OCI-LY7 (cell line): ENCODE measurements around the gene SEC61B. TPM values are rescaled to one million over a fixed set of nuclear protein-coding genes. Genes with fewer than 3 reads are reported as not detected.

Experiments used
- BruUV-seq: library from RNA; stranded (reverse); fragments of 400-500 nt; replicated peaks from 2 replicates; lab custom pipeline; 2021; lab: Mats Ljungman, UMichigan
- CTCF ChIA-PET: fragments of 300-600 bp; sonication (Branson Sonifier 250); formaldehyde crosslinking; loops from one replicate; lab custom pipeline; 2022; ENCODE audit warnings: antibody characterized with exemption; ENCODE audit not compliant: unreplicated experiment; lab: Charles Lee
- POLR2A ChIA-PET: fragments of 300-600 bp; sonication (Branson Sonifier 250); formaldehyde crosslinking; loops from one replicate; lab custom pipeline; 2022; ENCODE audit warnings: antibody characterized with exemption; lab: Charles Lee
- DNase-seq: peaks from one replicate; pipeline ENCODE4 v3.0.0-alpha.2; 2015; ENCODE audit warnings: low spot score
- H2AFZ ChIP-seq: fragments of 200-600 bp; sonication (generic), shearing (Covaris generic); 2 replicates; pipeline ENCODE4 v1.6.1; 2014; ENCODE audit warnings: mild to moderate bottlenecking, antibody characterized with exemption, low read length, moderate library complexity
- H3K27ac ChIP-seq: fragments of 200-600 bp; sonication (generic); 2 replicates; pipeline ENCODE4 v1.5.1; 2014; ENCODE audit warnings: mixed run types, low read depth, mild to moderate bottlenecking, moderate library complexity, low read length, inconsistent platforms; ENCODE audit not compliant: poor library complexity, severe bottlenecking
- H3K36me3 ChIP-seq: fragments of 200-600 bp; sonication (generic); 2 replicates; pipeline ENCODE4 v1.6.1; 2014; ENCODE audit warnings: mild to moderate bottlenecking, antibody characterized with exemption, low read length, moderate library complexity, mixed read lengths; ENCODE audit not compliant: insufficient read depth
- H3K4me1 ChIP-seq: fragments of 200-600 bp; sonication (generic); 2 replicates; pipeline ENCODE4 v1.5.1; 2014; ENCODE audit warnings: mild to moderate bottlenecking, low read length; ENCODE audit not compliant: insufficient read depth, poor library complexity, severe bottlenecking
- H3K4me2 ChIP-seq: fragments of 200-600 bp; sonication (generic); 2 replicates; pipeline ENCODE4 v1.6.1; 2014; ENCODE audit warnings: mild to moderate bottlenecking, low read length
- H3K4me3 ChIP-seq: fragments of 200-600 bp; sonication (generic); 2 replicates; pipeline ENCODE4 v1.5.1; 2014; ENCODE audit warnings: mild to moderate bottlenecking, low read depth, low read length; ENCODE audit not compliant: poor library complexity, severe bottlenecking
- H3K79me2 ChIP-seq: fragments of 200-600 bp; sonication (generic); 2 replicates; pipeline ENCODE4 v1.6.1; 2016; ENCODE audit warnings: low read depth, mild to moderate bottlenecking, low read length, moderate library complexity, mixed read lengths; ENCODE audit not compliant: insufficient read depth
- H3K9me2 ChIP-seq: fragments of 200-600 bp; sonication (generic); 2 replicates; pipeline ENCODE4 v1.6.1; 2016; ENCODE audit warnings: mild to moderate bottlenecking, low read length, mixed read lengths; ENCODE audit not compliant: insufficient read depth
- H3K9me3 ChIP-seq: fragments of 200-600 bp; sonication (generic); 2 replicates; pipeline ENCODE4 v1.6.1; 2014; ENCODE audit warnings: mild to moderate bottlenecking, mixed run types, low read length, mixed read lengths
- H4K20me1 ChIP-seq: fragments of 200-600 bp; sonication (generic); 2 replicates; pipeline ENCODE4 v1.6.1; 2014; ENCODE audit warnings: mild to moderate bottlenecking, antibody characterized with exemption, low read length, moderate library complexity, mixed read lengths; ENCODE audit not compliant: insufficient read depth
- CTCF ChIP-seq: fragments of 200-600 bp; sonication (generic); conservative IDR thresholded peaks from 2 replicates; pipeline ENCODE4 v1.5.1; 2014; ENCODE audit warnings: mild to moderate bottlenecking, antibody characterized with exemption, low read length, moderate library complexity, mixed read lengths
- EZH2phosphoT487 ChIP-seq: fragments of 200-600 bp; sonication (generic); IDR thresholded peaks from 2 replicates; pipeline ENCODE4 v1.6.1; 2018; ENCODE audit warnings: low read depth, borderline replicate concordance, mild to moderate bottlenecking, mixed run types, antibody characterized with exemption, low read length, moderate library complexity, mixed read lengths
- intact Hi-C: fragments of 100-400 bp; cut with micrococcal nuclease; formaldehyde crosslinking; loops from one replicate; pipeline ENCODE4 v1.10.0; 2022; ENCODE audit not compliant: unreplicated experiment
- total RNA-seq, 2 experiments: library from RNA; depleted of rRNA in 1 of 2; stranded (reverse); fragments of >200 nt in 1 of 2; shearing (Covaris generic) in 1 of 2; gene quantifications; 2 replicates each; pipeline ENCODE4 v1.2.3, GENCODE V29; 2014 to 2022

SEC61B gene
- total RNA-seq, 2 experiments from 2014 or later: 106 to 279 TPM

GRCh38 chr9:99257723-99258389 lies 35.8 kb downstream of the SEC61B start:
- Histone ChIP-seq H2AFZ (no peak overlapping the region), H3K4me3 (no peak overlapping the region), H4K20me1 (no peaks in the 10 kb centered on the region), H3K36me3 (no peaks in the 10 kb centered on the region), H3K4me1 (peaks cover 35% of the 10 kb centered on the region), H3K9me2 (no peaks in the 10 kb centered on the region), H3K4me2 (no peak overlapping the region), H3K9me3 (no peaks in the 10 kb centered on the region), H3K79me2 (no peaks in the 10 kb centered on the region), H3K27ac (no peak overlapping the region)
- no peak for DNase-seq
- intact Hi-C loops: no loop called here
- BruUV-seq: no TSS peak
- ChIA-PET POLR2A (interaction anchor here (1.1 to 1.6 kb wide), 3 partner anchors 24 to 37 kb away, joined by 3 to 5 read pairs (median 3); partner anchors contain the start of gene ALG2), CTCF (no interaction called here)
- no peak for TF ChIP-seq CTCF
- TF ChIP-seq EZH2phosphoT487: no peak

GRCh38 chr9:99259231-99259918 lies 37.3 kb downstream of the SEC61B start:
- BruUV-seq: no TSS peak
- Histone ChIP-seq H2AFZ (peak overlapping the region; percentile 86; the same call in 1 of the 2 replicates), H3K36me3 (no peaks in the 10 kb centered on the region), H3K9me3 (no peaks in the 10 kb centered on the region), H3K4me3 (peak overlapping the region; percentile 14), H3K9me2 (no peaks in the 10 kb centered on the region), H3K27ac (no peak overlapping the region), H4K20me1 (no peaks in the 10 kb centered on the region), H3K79me2 (no peaks in the 10 kb centered on the region), H3K4me1 (peaks cover 25% of the 10 kb centered on the region), H3K4me2 (peak overlapping the region; percentile 55)
- DNase-seq: peak; percentile 74
- ChIA-PET POLR2A (interaction anchor here (0.6 to 2.0 kb wide), 10 partner anchors 13 to 1148 kb away, joined by 3 to 9 read pairs (median 4); partner anchors contain the start of gene ALG2), CTCF (no interaction called here)
- intact Hi-C loops: no loop called here
- TF ChIP-seq EZH2phosphoT487 (no peak), CTCF (no peak)

GRCh38 chr9:99261923-99262322 lies 39.8 kb downstream of the SEC61B start:
- TF ChIP-seq EZH2phosphoT487 (no peak), CTCF (no peak)
- Histone ChIP-seq H4K20me1 (no peaks in the 10 kb centered on the region), H3K9me3 (no peaks in the 10 kb centered on the region), H3K4me1 (peaks cover 25% of the 10 kb centered on the region), H2AFZ (no peak overlapping the region), H3K27ac (no peak overlapping the region), H3K36me3 (no peaks in the 10 kb centered on the region), H3K79me2 (no peaks in the 10 kb centered on the region), H3K9me2 (no peaks in the 10 kb centered on the region), H3K4me3 (no peak overlapping the region), H3K4me2 (no peak overlapping the region)
- intact Hi-C loops: loop anchor here (10.0 kb wide), 1 partner anchor 743 kb away; no protein-coding TSS in a partner anchor
- ChIA-PET CTCF (no interaction called here), POLR2A (no interaction called here)
- no TSS peak for BruUV-seq
- DNase-seq: no peak
